ENCODE results near the gene GPD1L. TPM values are rescaled to one million over a fixed set of nuclear protein-coding genes. Genes with fewer than 3 reads are reported as not detected.
"Not testable (repeated sequence)": the region's sequence is repeated elsewhere in the genome, so short reads cannot be mapped to it uniquely, and the experiment has no call there.

The GPD1L gene
- total RNA-seq, 2 donors from 2014 or later, result 8.4 to 13.6 TPM

DNA sequence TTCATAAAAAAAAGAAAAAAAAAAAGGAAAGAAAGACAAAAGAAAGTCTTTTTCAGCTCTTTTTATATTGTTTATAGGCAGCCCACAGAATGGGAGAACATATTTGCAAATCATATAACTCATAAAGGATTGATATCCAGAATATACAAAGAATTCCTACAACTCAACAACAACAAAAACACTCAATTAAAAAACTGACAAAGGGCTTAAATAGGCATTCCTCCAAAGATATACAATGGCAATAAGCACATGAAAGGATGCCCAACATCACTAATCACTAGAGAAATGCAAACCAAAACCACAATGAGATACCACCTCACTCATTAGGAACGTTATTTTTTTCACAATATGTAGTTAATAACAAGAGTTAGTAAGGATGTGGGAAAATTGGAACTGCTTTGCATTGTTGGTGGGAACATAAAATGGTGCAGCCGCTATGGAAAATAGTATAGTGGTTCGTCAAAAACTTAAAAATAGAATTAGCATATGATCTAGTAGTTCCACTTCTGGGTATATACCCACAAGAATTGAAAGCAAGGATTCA lies 77.8 kb downstream of the GPD1L start:
- DNase-seq (ENCODE audit: low spot score in 2 of 2) (no peak), ATAC-seq (no peak)
- no peaks in the 10 kb centered on the region for H3K9me3 Mint-ChIP-seq
- no peak overlapping the region for H3K27ac Mint-ChIP-seq
- H3K36me3 Mint-ChIP-seq, result no peaks in the 10 kb centered on the region

GRCh38 chr3:32186097-32186496 lies 79.7 kb downstream of the GPD1L start:
- Mint-ChIP-seq H3K27ac (no peak overlapping the region), H3K36me3 (no peaks in the 10 kb centered on the region), H3K9me3 (no peaks in the 10 kb centered on the region)
- no peak for DNase-seq (ENCODE audit: low spot score in 2 of 2)
- ATAC-seq, result no peak

- Mint-ChIP-seq H3K9me3 (no peaks in the 10 kb centered on the region), H3K36me3 (no peaks in the 10 kb centered on the region), H3K27ac (no peak overlapping the region)
- DNase-seq (ENCODE audit: low spot score in 2 of 2), result no peak
- ATAC-seq, result no peak
Measured at GRCh38 chr3:32186876-32187275, 80.5 kb downstream of the GPD1L start.

DNA sequence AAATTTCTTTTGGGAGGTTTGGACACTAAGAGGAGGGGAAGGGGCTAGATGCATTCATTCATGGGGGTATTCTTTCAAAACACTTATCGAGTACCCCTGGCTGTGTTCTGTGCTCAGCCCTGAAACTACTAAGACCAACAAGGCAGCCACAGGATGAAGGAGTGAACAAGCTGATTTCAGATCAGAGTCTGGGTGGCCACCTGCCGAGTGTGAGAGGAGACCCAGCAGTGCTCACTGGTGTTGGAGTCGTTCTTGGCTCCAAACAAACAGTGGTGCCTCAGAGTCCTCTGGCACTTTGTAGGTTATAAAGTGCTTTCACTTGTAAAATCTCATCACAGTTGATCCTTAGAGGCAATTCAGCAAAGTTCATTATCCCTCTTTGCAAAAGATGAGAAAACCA lies 83.3 kb downstream of the GPD1L start:
- H3K36me3 Mint-ChIP-seq, result no peaks in the 10 kb centered on the region

DNA sequence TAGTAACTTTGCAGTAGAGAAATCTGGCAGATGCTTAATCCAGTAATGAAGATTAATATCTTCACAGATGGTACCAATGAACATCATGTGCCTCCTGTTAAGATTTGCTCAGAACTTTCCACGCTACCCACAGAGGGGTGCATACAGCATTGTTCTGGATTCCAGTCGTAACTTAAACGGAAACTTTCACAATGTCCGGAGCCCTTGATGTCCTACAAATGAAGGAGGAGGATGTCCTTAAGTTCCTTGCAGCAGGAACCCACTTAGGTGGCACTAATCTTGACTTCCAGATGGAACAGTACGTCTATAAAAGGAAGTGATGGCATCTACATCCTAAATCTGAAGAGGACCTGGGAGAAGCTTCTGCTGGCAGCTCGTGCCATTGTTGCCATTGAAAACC lies 84.1 kb downstream of the GPD1L start:
- H3K36me3 Mint-ChIP-seq; H3K27ac Mint-ChIP-seq; ATAC-seq; H3K9me3 Mint-ChIP-seq; DNase-seq (ENCODE audit: low spot score in 2 of 2): not testable (repeated sequence)

More for the DNA sequence above, 83.3 kb downstream of the GPD1L start:
- H3K9me3 Mint-ChIP-seq, result no peaks in the 10 kb centered on the region
- ATAC-seq (no peak), DNase-seq (ENCODE audit: low spot score in 2 of 2) (no peak)
- no peak overlapping the region for H3K27ac Mint-ChIP-seq

- DNase-seq (ENCODE audit: low spot score in 2 of 2), result no peak
- H3K36me3 Mint-ChIP-seq, result no peaks in the 10 kb centered on the region
- no peak for ATAC-seq
- no peaks in the 10 kb centered on the region for H3K9me3 Mint-ChIP-seq
- no peak overlapping the region for H3K27ac Mint-ChIP-seq
Measured at GRCh38 chr3:32193101-32193500, 86.7 kb downstream of the GPD1L start.

DNA sequence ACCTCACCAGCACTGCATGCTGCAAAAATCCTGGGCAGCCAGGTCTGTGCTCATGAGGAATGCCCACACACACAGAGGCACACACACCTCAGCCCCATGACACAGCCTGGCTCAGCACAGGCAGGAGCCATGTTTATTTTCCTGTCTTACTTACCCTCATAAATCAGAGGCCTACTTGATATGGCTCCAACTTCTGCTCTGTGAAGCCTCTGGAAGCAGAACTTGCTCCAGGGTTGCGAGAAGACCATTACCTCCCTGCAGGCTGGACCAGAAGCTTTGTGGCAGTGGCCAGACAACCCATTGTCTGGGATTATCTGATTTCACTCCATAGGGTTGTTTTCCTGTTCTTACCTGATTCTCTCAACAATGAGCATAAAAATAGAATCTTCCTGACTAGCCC lies 88.2 kb downstream of the GPD1L start:
- ATAC-seq (no peak), DNase-seq (ENCODE audit: low spot score in 2 of 2) (no peak)
- no peak overlapping the region for H3K27ac Mint-ChIP-seq
- H3K36me3 Mint-ChIP-seq, result no peaks in the 10 kb centered on the region
- no peaks in the 10 kb centered on the region for H3K9me3 Mint-ChIP-seq

DNA sequence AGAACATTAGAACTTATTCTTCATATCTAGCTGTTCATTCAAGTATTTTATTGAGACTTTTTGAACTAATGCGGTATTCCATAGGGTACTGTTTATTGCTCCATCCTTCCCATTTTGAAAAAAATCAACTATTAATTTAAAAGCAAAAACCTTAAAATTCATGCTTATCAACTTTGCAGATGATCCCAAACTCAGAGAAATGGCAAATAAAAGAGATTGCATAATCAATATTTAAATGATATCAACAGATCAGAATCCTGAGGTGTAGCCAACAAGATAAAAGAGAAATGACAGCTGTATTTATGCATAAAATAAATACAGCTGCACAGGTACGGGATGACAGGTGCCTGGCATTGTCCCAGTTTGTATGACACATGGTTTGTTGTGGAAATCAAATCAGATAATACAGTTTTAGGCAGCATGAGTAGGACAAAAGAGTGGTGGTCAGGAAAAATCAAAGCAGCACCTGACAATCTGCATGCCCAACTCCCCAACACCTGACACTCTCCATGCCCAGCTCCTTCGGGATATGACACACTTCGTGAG lies 89.6 kb downstream of the GPD1L start:
- Mint-ChIP-seq H3K27ac (no peak overlapping the region), H3K36me3 (no peaks in the 10 kb centered on the region), H3K9me3 (no peaks in the 10 kb centered on the region)
- DNase-seq (ENCODE audit: low spot score in 2 of 2), result no peak
- ATAC-seq, result no peak

DNA sequence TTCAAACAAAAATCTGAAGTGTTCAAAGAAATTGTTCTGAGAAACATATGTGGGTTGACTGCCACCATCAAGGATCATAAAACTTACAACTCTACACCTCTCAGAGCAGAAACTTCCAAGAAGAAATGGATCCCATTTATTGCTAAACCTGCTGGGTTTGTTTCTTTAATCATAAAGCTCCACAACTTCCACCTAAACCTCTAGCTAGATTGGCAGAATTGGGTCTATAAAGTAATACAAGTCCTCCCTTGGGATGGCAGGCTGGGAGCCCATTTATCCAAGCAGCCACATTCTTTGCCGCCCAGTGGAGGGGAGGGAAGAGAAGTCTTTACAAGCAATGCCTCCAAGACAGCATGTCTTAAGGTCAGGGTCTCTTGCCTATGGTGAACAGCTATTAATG lies 91.6 kb downstream of the GPD1L start:
- DNase-seq (ENCODE audit: low spot score in 2 of 2) (no peak), ATAC-seq (no peak)
- H3K36me3 Mint-ChIP-seq, result no peaks in the 10 kb centered on the region
- no peaks in the 10 kb centered on the region for H3K9me3 Mint-ChIP-seq
- no peak overlapping the region for H3K27ac Mint-ChIP-seq

- no peak for ATAC-seq
- no peaks in the 10 kb centered on the region for H3K36me3 Mint-ChIP-seq
- no peak for DNase-seq (ENCODE audit: low spot score in 2 of 2)
- H3K27ac Mint-ChIP-seq, result no peak overlapping the region
- no peaks in the 10 kb centered on the region for H3K9me3 Mint-ChIP-seq
Measured at GRCh38 chr3:32198714-32199113, 92.3 kb downstream of the GPD1L start.

DNA sequence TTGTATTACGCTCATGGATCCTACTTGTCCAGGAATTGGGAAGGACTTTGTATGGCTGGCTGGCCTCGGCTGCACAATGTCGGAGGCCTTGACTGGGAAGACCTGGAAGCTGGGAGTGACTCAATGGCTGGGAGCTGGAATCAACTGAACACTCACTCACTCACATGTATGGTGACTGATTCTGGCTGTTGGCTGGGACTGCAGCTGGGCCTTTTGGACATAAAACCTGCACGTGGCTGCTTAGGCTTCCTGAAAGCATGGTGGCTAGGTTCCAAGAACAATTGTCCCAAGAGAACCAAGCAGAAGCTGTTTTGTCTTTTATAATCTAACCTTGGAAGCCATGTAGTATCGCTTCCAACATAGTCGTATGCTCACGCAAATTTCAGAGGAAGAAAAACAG lies 94.1 kb downstream of the GPD1L start:
- Mint-ChIP-seq H3K36me3 (no peaks in the 10 kb centered on the region), H3K27ac (no peak overlapping the region), H3K9me3 (no peaks in the 10 kb centered on the region)
- DNase-seq (ENCODE audit: low spot score in 2 of 2) (no peak), ATAC-seq (no peak)

DNA sequence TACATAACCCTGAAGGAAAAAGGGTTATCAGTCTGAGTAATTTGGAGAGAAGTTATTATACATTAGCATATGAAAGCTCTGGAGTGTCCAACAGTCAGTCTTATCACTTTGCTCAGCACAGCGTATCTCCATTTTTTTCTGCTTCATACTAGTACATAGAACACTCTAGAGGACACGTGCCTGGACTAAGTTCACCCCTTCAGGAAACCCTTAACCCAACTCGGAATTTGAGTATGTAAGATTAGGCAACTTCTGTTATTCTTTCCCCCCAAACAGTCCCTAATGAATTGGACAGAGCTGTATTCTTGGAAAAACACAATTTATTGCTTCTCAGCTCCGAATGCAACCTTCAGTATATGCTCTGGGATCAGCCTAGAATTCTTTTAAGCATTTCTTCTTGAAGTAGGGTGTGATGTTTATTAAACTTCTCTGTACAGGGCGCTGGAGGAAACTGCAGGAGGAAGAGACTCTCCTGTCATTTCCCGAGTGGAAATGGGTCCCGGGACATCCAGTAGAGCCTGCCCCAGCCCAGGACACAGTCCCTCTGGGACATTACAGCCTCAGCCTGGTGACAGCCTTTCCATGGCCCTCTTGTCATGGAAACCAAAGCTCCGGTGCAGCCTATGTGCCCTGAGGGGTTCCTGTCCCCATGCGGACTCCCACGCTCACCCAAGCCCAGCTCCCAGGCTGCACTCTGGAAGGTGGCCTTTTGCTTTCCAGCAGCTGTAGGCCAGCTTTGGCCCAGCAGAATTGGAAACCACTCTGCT lies 94.8 kb downstream of the GPD1L start:
- no peak for ATAC-seq
- no peaks in the 10 kb centered on the region for H3K9me3 Mint-ChIP-seq
- no peak overlapping the region for H3K27ac Mint-ChIP-seq
- DNase-seq (ENCODE audit: low spot score in 2 of 2), result no peak
- no peaks in the 10 kb centered on the region for H3K36me3 Mint-ChIP-seq

DNA sequence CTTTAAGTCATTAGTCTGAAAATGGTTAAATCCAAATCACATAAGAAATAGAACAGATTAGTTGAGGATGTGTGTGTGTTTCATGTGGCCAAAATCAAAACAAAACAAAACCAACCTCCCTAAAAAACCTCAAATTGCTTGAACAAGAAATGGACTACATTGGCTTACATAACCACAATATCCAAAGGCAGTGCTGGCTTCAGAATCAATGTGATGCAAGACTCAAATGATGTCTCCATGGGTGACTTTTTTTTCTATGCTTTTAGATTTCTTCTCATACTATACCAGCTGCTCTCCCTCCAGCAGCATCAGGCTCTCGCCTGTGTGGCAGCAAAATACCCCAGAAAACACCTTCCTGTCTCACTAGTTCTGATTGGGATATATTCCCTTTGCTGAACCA lies 96.1 kb downstream of the GPD1L start:
- no peak for DNase-seq (ENCODE audit: low spot score in 2 of 2)
- H3K36me3 Mint-ChIP-seq, result no peaks in the 10 kb centered on the region
- H3K9me3 Mint-ChIP-seq, result no peaks in the 10 kb centered on the region
- no peak overlapping the region for H3K27ac Mint-ChIP-seq
- ATAC-seq, result no peak

DNA sequence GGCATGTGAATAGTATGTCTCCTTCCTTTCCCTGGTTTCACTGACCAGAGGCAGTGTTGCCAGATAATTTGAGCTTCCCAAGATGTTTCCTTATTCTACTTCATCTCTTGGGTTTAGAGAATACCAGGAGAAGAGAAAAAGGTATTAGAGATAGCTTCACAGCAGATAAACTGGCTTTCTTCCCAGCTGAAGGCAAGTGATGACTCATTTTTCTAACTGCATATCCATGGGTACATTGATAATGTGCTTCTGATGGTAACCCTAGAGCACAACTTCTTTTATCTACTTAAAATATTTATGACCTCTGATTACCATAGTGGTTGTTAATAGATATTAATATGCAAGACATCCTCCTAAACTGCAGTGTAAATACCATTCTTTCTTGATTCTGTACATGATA lies 97.4 kb downstream of the GPD1L start:
- no peak overlapping the region for H3K27ac Mint-ChIP-seq
- ATAC-seq (no peak), DNase-seq (ENCODE audit: low spot score in 2 of 2) (no peak)
- H3K36me3 Mint-ChIP-seq, result no peaks in the 10 kb centered on the region
- H3K9me3 Mint-ChIP-seq, result no peaks in the 10 kb centered on the region

- DNase-seq (ENCODE audit: low spot score in 2 of 2), result no peak
- no peaks in the 10 kb centered on the region for H3K36me3 Mint-ChIP-seq
- H3K27ac Mint-ChIP-seq, result no peak overlapping the region
- no peak for ATAC-seq
- no peaks in the 10 kb centered on the region for H3K9me3 Mint-ChIP-seq
Measured at GRCh38 chr3:32208447-32208846, 102.0 kb downstream of the GPD1L start.

DNA sequence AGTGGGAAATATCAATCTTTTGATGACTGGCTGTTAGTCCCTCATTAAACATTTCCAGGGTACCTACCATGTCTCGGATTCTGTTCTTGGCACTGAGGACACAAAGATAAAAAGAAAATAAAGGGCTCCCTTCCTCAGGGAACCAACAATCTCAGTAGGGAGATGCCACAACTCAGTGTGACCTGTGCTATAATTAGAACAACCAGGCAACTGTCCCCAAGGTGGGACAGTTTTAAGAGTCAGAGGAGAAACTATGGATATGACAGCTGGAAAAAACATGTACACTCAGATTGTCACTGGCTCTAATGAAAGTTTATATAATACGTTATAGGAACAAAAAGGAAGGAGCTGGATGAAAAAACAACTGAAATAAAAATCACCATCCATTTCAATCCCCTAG lies 108.8 kb downstream of the GPD1L start:
- DNase-seq (ENCODE audit: low spot score in 2 of 2), result no peak
- H3K9me3 Mint-ChIP-seq, result peaks cover 0 to 2% of the 10 kb centered on the region in 2 donors
- ATAC-seq, result no peak
- H3K36me3 Mint-ChIP-seq, result peaks cover 0 to 6% of the 10 kb centered on the region in 2 donors
- H3K27ac Mint-ChIP-seq, result no peak overlapping the region

DNA sequence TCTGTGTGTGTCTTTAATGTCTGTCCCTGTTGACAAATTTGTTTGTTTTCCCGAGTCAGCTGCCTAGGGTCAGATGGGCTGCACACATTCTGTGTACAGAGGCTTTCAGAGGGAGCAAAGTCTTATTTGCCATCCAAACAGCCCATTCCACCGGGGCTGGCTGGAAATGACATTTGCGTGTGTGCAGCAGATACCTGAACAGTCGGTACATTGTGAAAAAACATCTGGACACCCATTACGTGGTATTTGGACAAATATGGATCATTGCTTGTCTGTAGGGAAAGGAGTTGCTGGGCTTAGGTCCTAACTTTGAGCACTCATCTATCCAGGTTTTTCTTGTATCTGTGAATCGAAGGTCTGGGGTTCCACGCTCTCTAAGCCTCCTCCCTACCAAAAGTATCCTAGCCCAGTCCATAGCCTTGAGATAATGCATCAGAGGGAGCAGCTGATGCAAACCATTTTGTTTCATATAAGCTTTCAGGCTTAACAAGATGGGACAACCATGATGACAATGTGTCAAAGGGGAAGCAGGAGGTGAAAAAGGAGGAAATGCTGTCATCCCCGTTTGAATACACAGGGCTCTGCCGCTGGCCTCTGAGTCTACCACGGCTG lies 109.9 kb downstream of the GPD1L start:
- H3K27ac Mint-ChIP-seq, result no peak overlapping the region
- peaks cover 0 to 7% of the 10 kb centered on the region in 2 donors for H3K36me3 Mint-ChIP-seq
- DNase-seq (ENCODE audit: low spot score in 2 of 2) (no peak), ATAC-seq (no peak)
- H3K9me3 Mint-ChIP-seq, result peaks cover 0 to 10% of the 10 kb centered on the region in 2 donors

DNA sequence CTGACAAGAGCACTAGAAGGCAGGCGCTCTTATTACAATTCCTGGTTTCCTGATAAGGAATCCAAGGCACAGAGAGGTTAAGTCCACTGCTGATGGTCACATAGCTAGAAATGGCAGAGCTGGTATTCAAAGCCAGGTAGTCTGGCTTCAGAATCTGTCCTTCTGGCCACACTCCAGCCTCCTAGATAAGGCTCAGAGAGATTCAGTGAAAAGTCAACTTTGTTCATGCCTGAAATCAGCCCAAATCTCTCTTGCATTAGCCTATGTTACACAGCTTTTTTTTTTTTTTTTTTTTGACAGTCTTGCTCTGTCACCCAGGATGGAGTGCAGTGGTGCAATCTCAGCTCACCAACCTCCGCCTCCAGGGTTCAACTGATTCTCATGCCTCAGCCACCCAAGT lies 110.9 kb downstream of the GPD1L start:
- DNase-seq (ENCODE audit: low spot score in 2 of 2), result no peak
- Mint-ChIP-seq H3K9me3 (peaks cover 0 to 15% of the 10 kb centered on the region in 2 donors), H3K36me3 (peaks cover 3 to 7% of the 10 kb centered on the region in 2 donors), H3K27ac (no peak overlapping the region)
- no peak for ATAC-seq
